ENCODE results near the gene FLNB.

Gene FLNB, protein sequence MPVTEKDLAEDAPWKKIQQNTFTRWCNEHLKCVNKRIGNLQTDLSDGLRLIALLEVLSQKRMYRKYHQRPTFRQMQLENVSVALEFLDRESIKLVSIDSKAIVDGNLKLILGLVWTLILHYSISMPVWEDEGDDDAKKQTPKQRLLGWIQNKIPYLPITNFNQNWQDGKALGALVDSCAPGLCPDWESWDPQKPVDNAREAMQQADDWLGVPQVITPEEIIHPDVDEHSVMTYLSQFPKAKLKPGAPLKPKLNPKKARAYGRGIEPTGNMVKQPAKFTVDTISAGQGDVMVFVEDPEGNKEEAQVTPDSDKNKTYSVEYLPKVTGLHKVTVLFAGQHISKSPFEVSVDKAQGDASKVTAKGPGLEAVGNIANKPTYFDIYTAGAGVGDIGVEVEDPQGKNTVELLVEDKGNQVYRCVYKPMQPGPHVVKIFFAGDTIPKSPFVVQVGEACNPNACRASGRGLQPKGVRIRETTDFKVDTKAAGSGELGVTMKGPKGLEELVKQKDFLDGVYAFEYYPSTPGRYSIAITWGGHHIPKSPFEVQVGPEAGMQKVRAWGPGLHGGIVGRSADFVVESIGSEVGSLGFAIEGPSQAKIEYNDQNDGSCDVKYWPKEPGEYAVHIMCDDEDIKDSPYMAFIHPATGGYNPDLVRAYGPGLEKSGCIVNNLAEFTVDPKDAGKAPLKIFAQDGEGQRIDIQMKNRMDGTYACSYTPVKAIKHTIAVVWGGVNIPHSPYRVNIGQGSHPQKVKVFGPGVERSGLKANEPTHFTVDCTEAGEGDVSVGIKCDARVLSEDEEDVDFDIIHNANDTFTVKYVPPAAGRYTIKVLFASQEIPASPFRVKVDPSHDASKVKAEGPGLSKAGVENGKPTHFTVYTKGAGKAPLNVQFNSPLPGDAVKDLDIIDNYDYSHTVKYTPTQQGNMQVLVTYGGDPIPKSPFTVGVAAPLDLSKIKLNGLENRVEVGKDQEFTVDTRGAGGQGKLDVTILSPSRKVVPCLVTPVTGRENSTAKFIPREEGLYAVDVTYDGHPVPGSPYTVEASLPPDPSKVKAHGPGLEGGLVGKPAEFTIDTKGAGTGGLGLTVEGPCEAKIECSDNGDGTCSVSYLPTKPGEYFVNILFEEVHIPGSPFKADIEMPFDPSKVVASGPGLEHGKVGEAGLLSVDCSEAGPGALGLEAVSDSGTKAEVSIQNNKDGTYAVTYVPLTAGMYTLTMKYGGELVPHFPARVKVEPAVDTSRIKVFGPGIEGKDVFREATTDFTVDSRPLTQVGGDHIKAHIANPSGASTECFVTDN (N-terminal part only)

GRCh38 chr3:58008141-58009025 lies at the start of gene FLNB:
Gene FLNB, plus strand, starts transcription at chr3:58008422. Its CDS starts 143 bp downstream, at chr3:58008565.
- peak in 1 of 2 experiments; percentile 13 for DNase-seq

DNA sequence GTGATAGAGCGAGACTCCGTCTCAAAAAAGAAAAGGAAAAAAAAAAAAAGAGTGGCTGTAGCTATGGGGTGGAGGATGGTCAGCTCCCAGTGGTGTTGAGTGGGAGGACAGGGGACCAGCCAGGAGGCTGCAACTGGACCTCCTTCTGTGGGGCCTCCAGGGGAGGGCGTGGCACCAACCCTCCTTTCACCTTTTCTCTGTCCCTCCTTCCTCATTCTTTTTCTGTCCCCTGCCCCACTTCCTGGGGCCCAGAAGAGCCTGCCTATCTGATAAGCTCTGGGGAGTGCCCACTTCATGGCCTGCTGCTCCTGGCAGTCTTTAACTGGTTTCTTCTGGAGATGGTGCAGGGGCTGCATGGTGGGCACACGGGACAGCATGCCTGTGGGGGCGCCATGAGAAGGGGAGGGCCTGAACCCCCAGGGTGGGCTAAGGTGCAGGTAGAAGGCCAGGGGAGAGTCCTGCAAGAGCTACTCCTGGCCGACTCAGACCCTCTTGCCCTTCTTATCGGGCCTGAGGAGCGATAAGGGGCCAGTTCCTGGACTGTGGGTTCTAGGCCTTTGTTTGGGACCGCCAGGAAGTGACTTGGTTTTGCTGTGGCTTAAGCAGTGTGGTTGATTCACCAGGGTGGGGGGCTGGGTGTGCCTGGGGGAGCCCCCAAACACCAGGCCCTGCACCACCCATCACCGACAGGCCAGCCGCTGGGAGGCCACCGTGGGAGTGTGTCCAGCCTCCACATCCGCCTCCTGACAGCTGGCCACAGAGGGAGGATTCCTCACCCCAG lies 49.4 kb upstream of the FLNB start:
- no peak for DNase-seq

GRCh38 chr3:57959423-57960173 lies 48.6 kb upstream of the FLNB start:
- no peak for DNase-seq

DNA sequence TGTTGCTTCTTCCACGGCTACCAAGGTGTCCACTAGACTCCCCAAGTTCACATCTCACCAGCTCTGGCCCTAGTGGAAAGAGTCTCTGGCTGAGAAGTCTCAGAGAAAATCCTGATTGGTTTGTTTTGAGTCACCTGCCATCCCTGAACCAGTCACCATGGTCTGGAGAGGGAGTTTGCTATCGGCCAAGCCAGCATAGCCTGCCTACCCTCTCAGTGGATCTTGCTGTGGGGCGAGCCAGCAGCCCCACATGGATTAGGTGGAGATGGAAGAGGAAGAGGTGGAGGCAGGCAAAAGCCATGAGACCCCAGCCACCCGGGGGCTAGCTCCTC lies 48.1 kb upstream of the FLNB start:
- DNase-seq = no peak

GRCh38 chr3:57961177-57961827 lies 46.9 kb upstream of the FLNB start:
- DNase-seq = no peak

- DNase-seq = no peak
Measured at GRCh38 chr3:57961828-57962447, 46.3 kb upstream of the FLNB start.

- no peak for DNase-seq
Measured at GRCh38 chr3:57962448-57962834, 45.8 kb upstream of the FLNB start.

GRCh38 chr3:57963811-57964346 lies 44.3 kb upstream of the FLNB start:
- no peak for DNase-seq

DNA sequence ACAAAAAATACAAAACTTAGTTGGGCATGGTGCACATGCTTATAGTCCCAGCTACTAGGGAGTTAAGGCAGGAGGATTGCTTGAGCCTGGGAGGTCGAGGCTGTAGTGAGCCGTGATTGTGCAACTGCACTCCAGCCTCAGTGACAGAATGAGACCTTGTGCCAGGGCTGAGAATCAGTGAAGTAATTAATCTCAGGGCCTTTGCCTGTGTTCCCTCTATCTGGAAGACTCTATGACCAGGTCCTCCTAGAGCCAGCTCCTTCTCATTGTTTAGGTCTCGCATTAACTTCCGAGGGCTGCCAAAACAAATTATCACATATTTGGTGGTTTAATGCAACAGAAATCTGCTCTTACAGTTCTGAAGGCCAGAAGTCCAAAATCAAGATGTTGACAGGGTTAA lies 41.4 kb upstream of the FLNB start:
- no peak for DNase-seq

GRCh38 chr3:57967590-57967989 lies 40.6 kb upstream of the FLNB start:
- DNase-seq = no peak

- no peak for DNase-seq
Measured at GRCh38 chr3:57968501-57968900, 39.7 kb upstream of the FLNB start.

- no peak for DNase-seq
Measured at GRCh38 chr3:57971975-57972374, 36.2 kb upstream of the FLNB start.

DNA sequence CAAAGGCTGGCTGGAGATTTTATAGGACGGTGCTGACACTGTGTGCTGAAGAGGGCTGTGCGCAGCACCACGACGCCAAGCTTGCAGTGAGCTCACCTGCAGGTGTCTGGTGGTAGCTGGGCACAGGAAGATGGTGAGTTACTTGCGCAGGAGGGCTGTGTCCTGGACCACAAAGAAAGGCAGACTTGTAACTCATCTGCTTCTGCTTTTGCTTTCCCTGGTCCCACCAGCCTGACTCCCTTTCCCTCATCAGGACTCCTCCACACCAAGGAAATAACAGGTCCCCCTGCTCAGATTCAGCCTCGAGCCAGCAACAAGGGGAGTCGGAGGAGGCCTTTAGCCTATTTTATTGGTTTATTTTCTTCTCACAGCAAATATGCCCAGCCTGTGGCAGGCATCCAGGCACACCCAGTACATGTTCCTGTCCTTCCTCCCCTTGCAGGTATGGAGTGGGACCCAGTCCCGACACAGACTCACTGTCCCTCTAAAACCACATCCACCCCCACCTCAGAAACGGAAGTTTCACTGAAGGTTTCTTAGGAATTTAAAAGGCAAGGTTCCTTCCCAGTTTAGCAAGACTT lies 35.6 kb upstream of the FLNB start:
- DNase-seq = no peak

- no peak for DNase-seq
Measured at GRCh38 chr3:57973715-57974477, 34.3 kb upstream of the FLNB start.

DNA sequence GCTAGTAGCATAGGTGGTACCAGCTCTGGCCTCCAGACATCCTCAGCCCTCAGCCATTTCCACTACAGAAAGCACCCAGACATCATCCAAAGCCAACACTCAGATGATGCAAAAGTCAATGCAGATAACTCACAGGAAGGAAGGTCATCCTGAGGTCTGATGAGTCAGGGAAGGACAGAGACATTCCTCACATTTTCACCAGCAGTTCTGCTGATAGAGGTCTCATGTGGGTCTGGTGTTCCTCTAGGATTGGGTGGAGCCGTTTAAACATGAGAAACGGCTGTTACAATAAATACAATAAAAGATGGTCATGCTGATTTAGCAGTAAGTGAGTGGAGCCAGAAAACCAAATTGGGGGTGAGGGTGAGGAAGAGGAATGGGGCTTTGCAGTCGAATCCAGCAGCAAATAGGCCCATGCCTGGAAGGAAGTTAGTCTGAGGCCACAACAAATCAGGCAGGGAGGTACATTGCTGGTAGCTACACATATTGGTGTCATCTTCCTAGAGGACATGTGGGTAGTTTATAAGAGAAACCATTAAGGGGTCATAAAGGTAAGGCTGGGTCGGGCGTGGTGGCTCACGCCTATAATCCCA lies 33.3 kb upstream of the FLNB start:
- no peak for DNase-seq

- no peak for DNase-seq
Measured at GRCh38 chr3:57977818-57978235, 30.4 kb upstream of the FLNB start.

DNA sequence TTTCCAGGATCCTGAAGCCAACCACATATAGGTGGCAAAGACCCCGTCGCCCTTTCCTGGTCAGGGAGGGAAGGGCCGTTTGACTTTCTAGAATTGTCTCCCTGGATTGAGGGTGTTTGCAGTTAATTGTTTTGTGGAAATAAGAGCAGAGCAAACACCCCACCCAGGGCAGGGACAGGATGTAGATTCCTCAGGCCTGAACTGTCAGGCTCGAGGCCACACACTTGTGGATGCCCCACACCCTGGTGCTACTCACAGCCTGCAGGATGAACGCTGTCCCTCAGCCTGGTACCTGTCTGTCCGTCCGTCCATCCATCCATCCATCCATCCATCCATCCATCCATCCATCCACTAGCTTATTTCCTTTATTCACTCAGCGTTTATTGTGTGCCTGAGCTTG lies 29.9 kb upstream of the FLNB start:
- DNase-seq = no peak

DNA sequence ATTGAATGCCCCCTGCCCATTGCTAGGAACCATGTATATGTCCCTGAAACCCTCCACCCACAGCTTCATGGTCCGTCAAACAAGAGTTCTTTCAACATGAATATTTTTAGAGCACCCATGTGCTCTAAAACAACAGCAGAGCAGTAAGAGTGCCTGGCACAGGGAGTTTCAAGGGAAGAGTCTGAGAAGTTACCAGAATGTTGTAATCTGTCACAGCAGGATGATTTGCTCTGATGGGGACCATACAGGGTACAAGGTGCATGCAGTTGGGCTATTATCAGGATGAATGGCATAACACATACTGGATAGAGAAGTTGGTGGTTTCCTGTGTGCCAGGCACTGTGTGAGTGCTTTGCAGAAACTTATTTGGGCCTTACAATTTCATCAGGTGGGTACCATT lies 27.8 kb upstream of the FLNB start:
- DNase-seq = no peak

All from NCI-H187 (cell line).